ENCODE data around the gene H3-3A. TPM values are rescaled to one million over a fixed set of nuclear protein-coding genes. Genes with fewer than 3 reads are reported as not detected.

H3-3A gene
- total RNA-seq, 4 donors from 2014 or later = 202 to 340 (median 291) TPM

DNA sequence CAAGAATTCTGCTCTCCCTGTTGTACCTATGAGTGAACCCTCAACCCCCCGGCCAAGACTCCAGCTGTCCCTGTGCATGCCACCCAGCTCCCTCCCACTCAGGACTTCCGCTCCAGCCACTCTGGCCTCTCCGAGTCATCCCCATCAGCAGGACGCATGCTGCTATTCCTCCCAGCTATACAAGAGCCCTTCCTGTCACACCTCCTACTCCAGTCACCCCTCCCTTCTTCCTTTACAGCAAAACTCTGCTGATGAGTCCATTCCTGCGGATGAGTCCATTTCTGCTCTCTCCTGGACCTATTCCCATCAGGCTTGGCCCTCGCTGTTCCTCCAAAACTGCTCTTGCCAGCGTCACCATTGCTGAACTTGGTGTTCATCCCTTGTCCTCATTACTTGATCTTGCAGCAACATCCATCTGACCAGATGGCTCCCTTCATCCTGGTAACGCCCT, 42.2 kb downstream of the H3-3A start:
- no peak for TF ChIP-seq POLR2A (IDR thresholded peaks at IDR 0.05)
- TF ChIP-seq, protein P1, sequence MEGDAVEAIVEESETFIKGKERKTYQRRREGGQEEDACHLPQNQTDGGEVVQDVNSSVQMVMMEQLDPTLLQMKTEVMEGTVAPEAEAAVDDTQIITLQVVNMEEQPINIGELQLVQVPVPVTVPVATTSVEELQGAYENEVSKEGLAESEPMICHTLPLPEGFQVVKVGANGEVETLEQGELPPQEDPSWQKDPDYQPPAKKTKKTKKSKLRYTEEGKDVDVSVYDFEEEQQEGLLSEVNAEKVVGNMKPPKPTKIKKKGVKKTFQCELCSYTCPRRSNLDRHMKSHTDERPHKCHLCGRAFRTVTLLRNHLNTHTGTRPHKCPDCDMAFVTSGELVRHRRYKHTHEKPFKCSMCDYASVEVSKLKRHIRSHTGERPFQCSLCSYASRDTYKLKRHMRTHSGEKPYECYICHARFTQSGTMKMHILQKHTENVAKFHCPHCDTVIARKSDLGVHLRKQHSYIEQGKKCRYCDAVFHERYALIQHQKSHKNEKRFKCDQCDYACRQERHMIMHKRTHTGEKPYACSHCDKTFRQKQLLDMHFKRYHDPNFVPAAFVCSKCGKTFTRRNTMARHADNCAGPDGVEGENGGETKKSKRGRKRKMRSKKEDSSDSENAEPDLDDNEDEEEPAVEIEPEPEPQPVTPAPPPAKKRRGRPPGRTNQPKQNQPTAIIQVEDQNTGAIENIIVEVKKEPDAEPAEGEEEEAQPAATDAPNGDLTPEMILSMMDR (IDR thresholded peaks at IDR 0.05) = no peak
- Histone ChIP-seq H3K9me3 (no peaks in the 10 kb centered on the region), H3K36me3 (no peaks in the 10 kb centered on the region), H3K4me1 (peaks cover 0 to 10% (median 5%) of the 10 kb centered on the region in 4 donors), H3K4me3 (no peak overlapping the region), H3K27ac (no peak overlapping the region), H3K27me3 (no peaks in the 10 kb centered on the region)
- no peak for DNase-seq

DNA sequence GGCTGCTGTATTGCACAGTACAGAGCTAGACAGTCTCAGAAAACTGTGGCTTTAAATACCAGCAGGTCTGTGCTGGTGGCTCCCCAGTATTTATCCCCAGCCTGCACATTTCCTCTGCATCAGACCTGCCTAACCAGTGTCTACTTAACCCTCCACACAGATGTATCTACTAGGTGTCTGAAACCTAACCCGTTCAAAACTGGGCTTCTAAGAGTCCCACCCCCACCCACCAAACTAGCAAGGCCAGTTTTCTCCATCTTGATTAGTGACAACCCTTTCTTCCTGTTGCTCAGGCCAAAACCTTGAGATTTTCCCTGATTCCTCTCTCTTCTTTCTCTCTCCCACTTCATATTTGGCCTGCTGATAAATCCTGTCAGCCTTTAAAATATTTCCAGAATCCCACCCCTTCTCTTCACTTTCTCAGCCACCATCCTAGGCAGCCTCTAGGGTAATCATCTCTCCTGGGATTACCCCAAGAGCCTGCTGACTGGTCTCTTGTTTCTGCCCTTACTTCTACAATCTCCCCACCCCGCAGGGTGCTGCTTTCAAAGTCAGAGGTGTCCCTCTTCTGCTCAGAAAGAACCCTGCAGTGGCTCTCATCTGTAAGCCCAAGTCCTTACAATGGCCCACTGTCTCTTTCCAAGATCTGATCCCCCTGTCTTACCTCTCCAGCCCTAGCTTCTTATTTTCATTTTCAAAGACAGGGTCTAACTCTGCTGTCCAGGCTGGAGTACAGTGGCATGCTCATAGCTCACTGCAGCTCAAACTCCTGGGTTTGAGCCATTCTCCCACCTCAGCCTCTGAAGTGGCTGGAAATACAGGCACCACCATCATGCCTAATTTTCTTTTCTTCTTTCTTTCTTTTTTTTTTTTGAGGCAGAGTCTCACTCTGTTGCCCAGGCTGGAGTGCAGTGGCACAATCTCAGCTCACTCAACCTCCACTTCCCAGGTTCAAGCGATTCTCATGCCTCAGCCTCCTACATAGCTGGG, 45.2 kb downstream of the H3-3A start:
- Histone ChIP-seq H3K27ac (no peak overlapping the region), H3K4me1 (peaks cover 0 to 13% (median 11%) of the 10 kb centered on the region in 4 donors), H3K9me3 (no peaks in the 10 kb centered on the region), H3K36me3 (no peaks in the 10 kb centered on the region), H3K4me3 (no peak overlapping the region), H3K27me3 (no peaks in the 10 kb centered on the region)
- TF ChIP-seq, protein P1 (IDR thresholded peaks at IDR 0.05) = no peak
- TF ChIP-seq POLR2A (IDR thresholded peaks at IDR 0.05) = no peak
- DNase-seq = no peak

DNA sequence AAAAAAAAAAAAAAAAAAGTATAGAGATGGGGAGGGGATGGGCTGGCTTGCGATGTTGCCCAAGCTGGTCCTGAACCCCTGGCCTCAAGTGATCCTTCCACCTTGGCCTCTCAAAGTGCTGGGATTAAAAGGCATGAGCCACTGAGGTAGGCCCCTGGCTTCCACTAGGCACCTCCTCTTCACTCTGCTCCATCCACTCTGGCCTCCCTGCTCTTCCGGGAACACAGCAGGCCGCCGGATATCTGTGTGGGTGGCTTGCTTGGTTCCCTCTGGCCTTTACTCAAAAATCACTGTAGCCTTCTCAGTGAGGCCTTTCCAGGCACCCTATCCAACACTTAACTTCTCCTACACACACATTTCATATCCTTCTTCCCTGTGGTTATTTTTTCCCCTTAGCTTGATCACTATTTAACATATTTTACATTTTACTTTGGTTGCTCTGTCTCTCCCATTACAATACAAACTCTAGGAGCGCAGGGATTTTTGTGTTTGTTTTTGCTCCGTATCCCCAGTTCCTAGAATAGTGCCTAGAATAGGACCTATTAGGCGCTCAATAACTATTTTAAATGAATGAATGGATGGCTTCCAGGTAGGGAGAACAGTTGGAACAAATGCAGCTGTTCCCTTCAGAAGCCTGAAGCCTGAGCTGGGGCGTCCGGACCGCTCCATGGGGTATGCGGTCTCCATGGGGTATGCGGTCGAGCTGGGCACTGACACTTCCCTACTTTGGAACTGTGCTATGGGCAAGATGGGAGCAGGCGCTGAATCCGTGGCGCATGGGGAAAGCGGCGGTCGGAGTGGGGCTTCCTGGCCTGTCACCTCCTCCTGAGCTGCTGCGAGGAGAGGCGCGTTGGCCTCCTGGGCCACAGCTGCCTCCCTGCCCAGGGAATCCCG, 46.7 kb downstream of the H3-3A start:
- H3K27me3 ChIP-seq = no peaks in the 10 kb centered on the region
- TF ChIP-seq, protein P1 (IDR thresholded peaks at IDR 0.05) = no peak
- TF ChIP-seq POLR2A (IDR thresholded peaks at IDR 0.05) = no peak
- peak in 1 of 3 donors; percentile 58 for DNase-seq
- H3K4me3 ChIP-seq = peak overlapping the region; percentile 59 to 79 (median 71)
- H3K27ac ChIP-seq = peak overlapping the region; percentile 93 to 98 (median 96)
- H3K36me3 ChIP-seq = no peaks in the 10 kb centered on the region
- H3K4me1 ChIP-seq = peaks cover 0 to 13% (median 11%) of the 10 kb centered on the region in 4 donors
- no peaks in the 10 kb centered on the region for H3K9me3 ChIP-seq

DNA sequence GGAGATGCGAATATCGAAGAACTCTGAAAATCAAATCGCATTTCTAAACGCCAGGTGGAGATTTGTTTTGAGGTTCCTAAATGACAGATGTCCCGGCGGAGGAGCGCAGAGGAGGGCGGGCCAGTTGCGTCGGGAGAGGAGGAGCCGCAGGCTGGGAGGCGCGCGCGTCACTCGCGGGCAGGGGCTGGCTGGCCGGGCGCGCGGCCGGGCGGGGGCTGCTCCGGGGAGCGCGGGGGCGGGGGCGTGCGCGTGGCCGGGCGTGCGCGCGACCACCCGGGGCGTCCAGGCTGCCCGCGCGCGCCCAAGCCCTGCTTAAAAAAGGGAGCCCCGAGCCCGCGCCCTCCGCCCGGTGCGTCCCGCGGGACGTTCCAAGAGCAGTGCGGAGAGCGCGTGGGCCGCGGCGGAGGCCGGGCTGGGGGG, 47.3 kb downstream of the H3-3A start:
- peak overlapping the region; percentile 93 to 98 (median 96) for H3K27ac ChIP-seq
- H3K36me3 ChIP-seq = no peaks in the 10 kb centered on the region
- H3K9me3 ChIP-seq = no peaks in the 10 kb centered on the region
- DNase-seq = peak; percentile 89 to 95 (median 89)
- H3K4me3 ChIP-seq = peak overlapping the region; percentile 59 to 79 (median 71)
- peaks cover 0 to 13% (median 11%) of the 10 kb centered on the region in 4 donors for H3K4me1 ChIP-seq
- peak in 1 of 2 donors; percentile 36 for TF ChIP-seq POLR2A (IDR thresholded peaks at IDR 0.05)
- TF ChIP-seq, protein P1 (IDR thresholded peaks at IDR 0.05) = peak in 4 of 6 experiments; percentile 28 to 43 (median 37)
- H3K27me3 ChIP-seq = no peaks in the 10 kb centered on the region

Data from Peyer's patch (tissue), 4 donors.